EL (cell line): ENCODE results near the gene ELFN2.

Experiments used
- DNase-seq: peaks from one replicate; pipeline ENCODE4 v3.0.0-alpha.2; 2016

ELFN2 gene

GRCh38 chr22:37454857-37455686 is 27.8 kb upstream of the ELFN2 start:
- DNase-seq, result peak; percentile 89

- no peak for DNase-seq
These were observed 26.4 kb upstream of the ELFN2 start for GRCh38 chr22:37453696-37454095.

- no peak for DNase-seq
These were observed 23.9 kb upstream of the ELFN2 start for GRCh38 chr22:37451218-37451617.

GRCh38 chr22:37449331-37450001 is 22.2 kb upstream of the ELFN2 start:
- DNase-seq, result no peak

- no peak for DNase-seq
These were observed 21.3 kb upstream of the ELFN2 start for GRCh38 chr22:37448516-37449127.

GRCh38 chr22:37445501-37445900 is 18.2 kb upstream of the ELFN2 start:
- no peak for DNase-seq

- DNase-seq, result no peak
These were observed 16.7 kb upstream of the ELFN2 start for GRCh38 chr22:37443977-37444376.

- DNase-seq, result no peak
These were observed 15.8 kb upstream of the ELFN2 start for GRCh38 chr22:37443086-37443485.

DNA sequence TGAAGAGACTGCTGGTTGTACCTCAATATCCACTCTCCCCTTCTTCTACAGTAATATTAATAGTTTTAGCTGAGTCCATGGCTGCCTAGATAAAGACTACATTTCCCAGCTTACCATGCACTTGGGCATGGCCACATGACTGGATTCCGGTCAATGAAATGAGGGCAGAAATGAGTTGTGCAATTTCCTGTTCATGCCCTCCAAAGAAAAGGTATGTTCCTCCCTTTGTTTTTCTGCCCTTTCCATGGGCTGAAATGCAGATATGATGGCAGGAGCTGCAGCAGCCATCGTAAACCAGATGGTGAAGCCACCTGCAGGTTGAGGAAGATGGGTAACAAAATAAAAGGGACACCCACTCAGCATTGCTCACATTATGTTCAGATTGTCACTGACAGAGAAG is 15.3 kb upstream of the ELFN2 start:
- peak; percentile 58 for DNase-seq

DNA sequence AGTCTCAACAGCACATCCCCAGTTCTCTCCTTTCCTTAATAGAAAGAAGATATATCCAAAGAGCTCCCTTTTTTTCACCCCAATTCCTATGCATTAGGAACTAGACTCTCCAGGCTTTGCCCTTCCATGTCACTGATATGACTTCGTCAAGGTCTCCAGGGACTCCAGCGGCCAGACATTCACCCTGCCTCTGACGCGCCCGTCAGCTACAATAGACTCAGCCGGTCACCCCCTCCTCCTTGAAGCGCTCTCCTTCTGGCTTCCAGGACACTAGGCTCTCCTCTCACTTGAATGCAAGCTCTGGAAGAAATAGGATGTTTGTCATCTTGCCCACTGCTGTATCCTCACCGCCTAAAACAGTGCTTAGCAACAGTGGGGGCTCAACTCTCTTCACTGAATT is 14.9 kb upstream of the ELFN2 start:
- DNase-seq, result no peak

DNA sequence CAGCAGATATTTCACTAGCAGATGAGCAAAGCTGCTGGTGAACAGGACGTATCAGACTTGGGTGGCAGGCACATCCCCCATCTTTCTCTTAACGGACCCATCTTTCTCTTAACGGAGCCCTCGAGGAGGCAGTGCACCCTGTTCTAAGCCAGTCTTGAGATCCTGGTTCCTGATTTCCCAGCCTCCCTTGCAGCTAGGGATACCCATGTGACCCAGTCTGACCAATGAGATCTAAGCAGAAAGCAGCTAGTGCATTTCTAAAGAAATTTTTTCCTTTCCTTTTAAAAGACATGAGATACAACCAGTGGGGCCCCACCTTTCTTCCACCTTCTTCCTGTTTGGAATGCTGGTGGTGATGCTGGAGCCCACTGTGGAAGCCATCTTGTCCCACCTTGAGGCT is 13.6 kb upstream of the ELFN2 start:
- DNase-seq, result no peak

DNA sequence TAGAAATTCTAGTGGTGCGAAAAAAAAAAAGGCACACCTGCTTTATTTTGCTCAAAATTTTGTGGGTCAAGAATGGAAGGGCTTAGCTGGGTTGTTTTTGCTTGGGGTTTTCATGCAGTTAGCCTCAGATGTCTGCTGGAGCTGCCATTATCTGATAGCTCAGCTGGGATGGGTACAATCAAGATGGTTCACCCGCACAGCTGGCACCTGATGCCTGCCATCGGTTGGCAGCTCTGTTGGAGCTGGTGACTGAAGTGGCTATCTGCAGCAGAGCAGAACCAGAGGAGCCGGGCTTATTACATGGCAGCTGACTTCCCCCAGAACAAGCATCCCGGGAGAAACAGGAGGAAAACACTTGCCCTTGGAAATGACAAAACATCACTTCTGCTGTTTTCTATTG is 12.1 kb upstream of the ELFN2 start:
- DNase-seq, result no peak

- DNase-seq, result no peak
These were observed 8.8 kb upstream of the ELFN2 start for GRCh38 chr22:37435970-37436603.

DNA sequence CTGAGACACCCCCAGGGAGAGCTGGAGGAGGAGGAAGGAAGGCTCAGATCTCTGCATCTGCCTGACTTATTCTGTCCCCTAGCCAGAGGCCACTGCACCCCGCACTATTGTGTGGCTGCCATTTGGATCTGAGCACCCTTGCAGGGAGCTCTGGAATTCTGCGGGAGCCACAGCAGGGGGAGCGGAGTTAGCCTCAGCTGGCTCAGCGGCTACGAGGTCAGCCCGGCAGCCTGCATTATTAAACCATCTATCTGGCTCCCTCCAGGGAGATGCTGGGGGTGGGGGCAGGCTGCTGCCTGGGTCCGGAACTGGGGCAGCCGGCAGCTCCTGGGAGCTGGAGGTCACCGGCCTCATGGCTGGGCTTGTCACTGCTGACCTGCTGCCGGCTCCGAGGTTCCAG is 6.5 kb upstream of the ELFN2 start:
- DNase-seq, result no peak

DNA sequence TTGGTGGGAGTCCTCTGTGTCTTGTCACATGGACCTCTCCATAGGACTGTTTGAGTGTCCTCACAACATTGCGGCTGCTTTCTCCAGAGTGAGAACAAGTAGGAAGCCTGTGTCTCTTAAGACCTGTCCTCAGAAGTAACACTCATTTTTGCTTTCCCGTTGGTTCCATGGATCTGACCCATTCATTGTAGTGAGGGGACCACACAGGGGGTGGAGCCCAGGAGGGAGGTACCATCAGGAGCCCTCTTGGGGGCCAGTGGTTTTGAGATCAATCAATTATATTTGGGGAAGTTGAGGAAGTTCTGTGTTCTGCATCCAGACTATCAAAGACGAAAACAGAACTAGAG is 5.4 kb upstream of the ELFN2 start:
- no peak for DNase-seq

GRCh38 chr22:37431801-37432707 is 4.8 kb upstream of the ELFN2 start:
- DNase-seq, result peak; percentile 99

GRCh38 chr22:37431366-37431765 is 4.1 kb upstream of the ELFN2 start:
- DNase-seq, result peak; percentile 46

- no peak for DNase-seq
These were observed 3.7 kb upstream of the ELFN2 start for GRCh38 chr22:37430941-37431340.

DNA sequence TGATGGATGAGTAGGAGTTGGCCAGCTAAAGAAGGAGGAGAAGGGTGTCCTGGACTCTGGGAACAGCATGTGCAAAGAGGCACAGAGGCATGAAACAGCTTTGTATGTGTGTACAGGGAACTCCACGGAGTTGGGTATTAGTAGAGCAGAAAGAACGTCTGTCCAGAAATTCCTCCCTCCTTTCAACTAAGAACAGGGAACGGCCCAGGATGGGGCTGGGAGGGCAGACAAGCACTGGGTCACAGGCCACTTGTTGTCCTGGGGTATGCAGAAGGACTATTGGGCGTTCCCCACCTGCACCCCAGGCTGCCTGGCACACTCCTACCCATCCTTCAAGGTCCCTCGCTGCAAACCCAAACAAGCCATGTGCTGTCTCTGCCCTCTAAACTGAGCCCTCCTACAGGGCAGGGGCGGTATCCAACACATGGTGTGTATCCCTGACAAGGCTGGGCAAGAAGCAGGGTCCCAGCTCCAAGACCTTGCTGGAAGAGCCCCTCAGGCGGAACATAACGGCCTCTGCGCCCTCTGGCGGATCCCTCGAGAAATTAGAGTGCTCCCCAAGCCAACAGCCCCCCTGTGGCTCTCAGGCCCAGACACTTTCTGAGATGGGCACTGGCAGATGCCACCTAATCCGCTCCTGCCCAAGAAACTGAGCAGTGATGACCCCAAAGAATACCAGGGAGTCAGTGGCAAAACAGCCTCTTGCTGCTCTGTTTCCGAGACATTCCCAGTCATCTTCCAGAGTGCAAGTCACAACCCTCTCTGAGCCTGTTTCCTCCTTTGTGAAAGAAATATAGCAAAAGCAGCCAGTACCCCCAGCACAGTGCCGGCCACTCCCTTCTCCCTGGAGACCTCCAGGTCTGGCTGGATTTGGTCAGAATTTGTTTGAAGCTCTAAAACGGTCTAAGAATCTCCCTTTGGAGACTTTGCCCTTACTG is 1.6 kb upstream of the ELFN2 start:
- DNase-seq, result peak; percentile 61

GRCh38 chr22:37427711-37428635 is 694 bp upstream of the ELFN2 start:
- DNase-seq, result no peak
